CD4-positive, alpha-beta T cell (primary cell): ENCODE data around the gene PPP2R2B. TPM values are rescaled to one million over a fixed set of nuclear protein-coding genes. Genes with fewer than 3 reads are reported as not detected.

Experiments used
- ATAC-seq: fragments of 200-7000 bp; cut with Tn5 transposase; one replicate; pipeline ENCODE4 v1.10.0; 2022; ENCODE audit warnings: mild to moderate bottlenecking; ENCODE audit not compliant: poor library complexity
- CTCF ChIA-PET: fragments of 350-600 bp; sonication (Branson Sonifier 250); formaldehyde crosslinking; loops from one replicate; lab custom pipeline; 2021; ENCODE audit warnings: antibody characterized with exemption, inconsistent platforms; lab: Charles Lee
- POLR2A ChIA-PET: fragments of 350-600 bp; sonication (Branson Sonifier 250); formaldehyde crosslinking; loops from one replicate; lab custom pipeline; 2021; ENCODE audit warnings: antibody characterized with exemption, inconsistent platforms; lab: Charles Lee
- DNase-seq, 14 experiments: peaks; one replicate each; pipeline ENCODE4 v3.0.0-alpha.2; 2013 to 2020; ENCODE audit warnings: mixed read lengths in 2 of 14
- H3K27ac ChIP-seq, 2 donors: one replicate each; pipeline versions ENCODE4 v1.5.1 to v1.7.0; 2013; ENCODE audit warnings: low read length in 2 of 2, low read depth in 1 of 2, mild to moderate bottlenecking in 1 of 2
- H3K27me3 ChIP-seq, 2 experiments: 1 replicate in 1 of 2; 2 replicates in 1 of 2; pipeline versions ENCODE4 v1.6.1 to v1.7.0; 2013; ENCODE audit warnings: low read length in 2 of 2, control low read depth in 1 of 2, mild to moderate bottlenecking in 1 of 2, moderate library complexity in 1 of 2; ENCODE audit not compliant: insufficient read depth in 2 of 2, control insufficient read depth in 1 of 2
- H3K36me3 ChIP-seq: one replicate; pipeline ENCODE4 v1.6.1; 2013; ENCODE audit warnings: low read length, control low read depth; ENCODE audit not compliant: insufficient read depth
- H3K4me1 ChIP-seq: one replicate; pipeline ENCODE4 v1.6.1; 2013; ENCODE audit warnings: low read length, control low read depth; ENCODE audit not compliant: insufficient read depth
- H3K4me3 ChIP-seq: one replicate; pipeline ENCODE4 v1.5.1; 2013; ENCODE audit warnings: mild to moderate bottlenecking, low read length, moderate library complexity
- H3K9me3 ChIP-seq, 2 experiments: 1 replicate in 1 of 2; 2 replicates in 1 of 2; pipeline versions ENCODE4 v1.6.1 to v1.7.0; 2013; ENCODE audit warnings: low read length in 2 of 2, mild to moderate bottlenecking in 2 of 2, control low read depth in 1 of 2, moderate library complexity in 1 of 2; ENCODE audit not compliant: control insufficient read depth in 1 of 2, insufficient read depth in 1 of 2
- H3K27ac Mint-ChIP-seq: one replicate; pipeline ENCODE4 v1.8.0; 2020; ENCODE audit warnings: mixed read lengths
- H3K27me3 Mint-ChIP-seq: one replicate; pipeline ENCODE4 v1.8.0; 2021; ENCODE audit warnings: mixed read lengths
- H3K36me3 Mint-ChIP-seq: one replicate; pipeline ENCODE4 v1.8.0; 2021; ENCODE audit warnings: low read depth, mixed read lengths
- H3K4me1 Mint-ChIP-seq: one replicate; pipeline ENCODE4 v1.8.0; 2021; ENCODE audit warnings: low read depth, mixed read lengths
- H3K4me3 Mint-ChIP-seq: one replicate; pipeline ENCODE4 v1.8.0; 2020; ENCODE audit warnings: mild to moderate bottlenecking, mixed read lengths
- H3K9me3 Mint-ChIP-seq: one replicate; pipeline ENCODE4 v1.8.0; 2020; ENCODE audit warnings: mixed read lengths
- intact Hi-C, 2 experiments: fragments of 100-400 bp; cut with DNase I in 1 of 2; cut with micrococcal nuclease in 1 of 2; formaldehyde crosslinking; loops; one replicate each; pipeline versions ENCODE4 v1.15.1 to v1.9.0; 2023 to 2025; cut with DNase I, micrococcal nuclease
- total RNA-seq, 174 experiments: library from RNA in 2 of 174; stranded (reverse) in 2 of 174; gene quantifications; one replicate each; pipeline ENCODE4 v1.2.3 and lab custom pipeline; 2021 to 2026
- TF ChIP-seq, protein P1 (sequence below): fragments of 200-600 bp; IDR thresholded peaks from one replicate; pipeline ENCODE4 v1.8.0; 2022; ENCODE audit warnings: antibody characterized with exemption, mild to moderate bottlenecking

Gene PPP2R2B
- total RNA-seq, 2 experiments from 2014 or later: 4.1 to 4.2 TPM

DNA sequence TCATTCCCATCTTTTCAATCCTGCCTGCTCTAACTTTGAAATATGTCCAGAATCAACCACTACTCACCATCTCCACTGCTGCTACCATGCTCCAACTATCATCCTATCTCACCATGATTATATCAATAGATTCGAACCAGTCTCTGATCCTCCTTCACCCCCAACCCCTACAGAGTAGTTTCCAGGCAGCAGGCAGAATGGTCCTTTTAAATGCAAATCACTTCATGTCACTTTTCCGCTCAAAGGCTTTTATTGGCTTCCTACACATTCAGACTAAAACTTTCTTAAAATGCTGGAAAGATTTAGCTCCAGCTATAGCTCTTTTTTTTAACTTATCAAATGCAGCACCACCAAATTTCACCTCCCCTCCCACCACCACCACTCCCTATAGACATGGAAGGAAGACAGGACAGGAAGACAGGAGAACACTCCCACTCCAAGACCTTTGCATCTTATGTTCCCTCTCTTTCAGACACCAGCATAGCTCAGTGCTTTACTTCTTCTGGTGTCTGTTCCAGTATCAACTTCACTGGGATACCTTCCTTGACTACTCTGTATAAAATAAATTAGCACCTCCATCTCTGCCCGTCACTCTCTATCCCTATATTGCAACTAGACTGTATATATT lies 9.9 kb upstream of the PPP2R2B start:
- Histone ChIP-seq H3K36me3 (no peaks in the 10 kb centered on the region), H3K9me3 (no peaks in the 10 kb centered on the region), H3K4me1 (no peaks in the 10 kb centered on the region), H3K4me3 (no peak overlapping the region), H3K27ac (no peak overlapping the region), H3K27me3 (no peaks in the 10 kb centered on the region)
- H3K4me1 Mint-ChIP-seq: no peaks in the 10 kb centered on the region
- no peaks in the 10 kb centered on the region for H3K36me3 Mint-ChIP-seq
- H3K27ac Mint-ChIP-seq: no peak overlapping the region
- ChIA-PET POLR2A (no interaction called here), CTCF (no interaction called here)
- no peak overlapping the region for H3K4me3 Mint-ChIP-seq
- no peak for DNase-seq
- H3K9me3 Mint-ChIP-seq: no peaks in the 10 kb centered on the region
- TF ChIP-seq, protein P1, sequence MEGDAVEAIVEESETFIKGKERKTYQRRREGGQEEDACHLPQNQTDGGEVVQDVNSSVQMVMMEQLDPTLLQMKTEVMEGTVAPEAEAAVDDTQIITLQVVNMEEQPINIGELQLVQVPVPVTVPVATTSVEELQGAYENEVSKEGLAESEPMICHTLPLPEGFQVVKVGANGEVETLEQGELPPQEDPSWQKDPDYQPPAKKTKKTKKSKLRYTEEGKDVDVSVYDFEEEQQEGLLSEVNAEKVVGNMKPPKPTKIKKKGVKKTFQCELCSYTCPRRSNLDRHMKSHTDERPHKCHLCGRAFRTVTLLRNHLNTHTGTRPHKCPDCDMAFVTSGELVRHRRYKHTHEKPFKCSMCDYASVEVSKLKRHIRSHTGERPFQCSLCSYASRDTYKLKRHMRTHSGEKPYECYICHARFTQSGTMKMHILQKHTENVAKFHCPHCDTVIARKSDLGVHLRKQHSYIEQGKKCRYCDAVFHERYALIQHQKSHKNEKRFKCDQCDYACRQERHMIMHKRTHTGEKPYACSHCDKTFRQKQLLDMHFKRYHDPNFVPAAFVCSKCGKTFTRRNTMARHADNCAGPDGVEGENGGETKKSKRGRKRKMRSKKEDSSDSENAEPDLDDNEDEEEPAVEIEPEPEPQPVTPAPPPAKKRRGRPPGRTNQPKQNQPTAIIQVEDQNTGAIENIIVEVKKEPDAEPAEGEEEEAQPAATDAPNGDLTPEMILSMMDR: no peak
- ATAC-seq: no peak
- intact Hi-C loops: no loop called here
- H3K27me3 Mint-ChIP-seq: peaks cover 13% of the 10 kb centered on the region

GRCh38 chr5:146884066-146884626 lies 5.6 kb upstream of the PPP2R2B start:
- Mint-ChIP-seq H3K36me3 (no peaks in the 10 kb centered on the region), H3K4me3 (no peak overlapping the region), H3K27me3 (peaks cover 42% of the 10 kb centered on the region), H3K27ac (no peak overlapping the region), H3K9me3 (no peaks in the 10 kb centered on the region), H3K4me1 (peaks cover under 1% of the 10 kb centered on the region)
- TF ChIP-seq, protein P1: no peak
- no peak overlapping the region for H3K27ac ChIP-seq
- H3K9me3 ChIP-seq: no peaks in the 10 kb centered on the region
- peaks cover 2% of the 10 kb centered on the region for H3K4me1 ChIP-seq
- intact Hi-C loops: no loop called here
- ChIA-PET POLR2A (no interaction called here), CTCF (no interaction called here)
- H3K36me3 ChIP-seq: no peaks in the 10 kb centered on the region
- DNase-seq (no peak), ATAC-seq (no peak)
- H3K27me3 ChIP-seq: peaks cover under 1 to 10% of the 10 kb centered on the region in 2 experiments
- no peak overlapping the region for H3K4me3 ChIP-seq

DNA sequence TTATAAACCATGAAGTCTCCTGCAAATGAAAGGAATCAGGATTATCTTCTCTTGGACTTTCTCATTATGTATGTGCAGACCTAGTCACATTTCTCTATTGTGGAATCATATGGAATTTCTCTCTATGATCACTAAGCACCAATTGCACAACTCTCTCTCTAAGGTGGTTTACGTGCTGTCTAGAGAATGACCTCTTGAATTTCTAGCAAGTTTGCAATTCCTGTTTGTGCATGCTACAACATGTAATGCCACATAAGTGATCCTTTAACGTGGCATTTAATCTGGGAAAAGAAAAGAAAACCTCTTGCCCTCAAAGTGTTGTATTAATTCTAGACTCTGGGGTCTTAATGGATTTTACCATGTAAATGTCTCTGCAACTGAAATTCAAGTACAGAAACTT lies 5.0 kb upstream of the PPP2R2B start:
- no peak for DNase-seq
- Histone ChIP-seq H3K9me3 (no peaks in the 10 kb centered on the region), H3K36me3 (no peaks in the 10 kb centered on the region), H3K4me3 (no peak overlapping the region), H3K4me1 (peaks cover 8% of the 10 kb centered on the region), H3K27ac (no peak overlapping the region), H3K27me3 (peaks cover 6 to 15% of the 10 kb centered on the region in 2 experiments)
- peaks cover 47% of the 10 kb centered on the region for H3K27me3 Mint-ChIP-seq
- ATAC-seq: no peak
- H3K9me3 Mint-ChIP-seq: no peaks in the 10 kb centered on the region
- no peaks in the 10 kb centered on the region for H3K36me3 Mint-ChIP-seq
- intact Hi-C loops: no loop called here
- TF ChIP-seq, protein P1: no peak
- ChIA-PET CTCF (no interaction called here), POLR2A (no interaction called here)
- H3K27ac Mint-ChIP-seq: no peak overlapping the region
- peaks cover 6% of the 10 kb centered on the region for H3K4me1 Mint-ChIP-seq
- H3K4me3 Mint-ChIP-seq: no peak overlapping the region
